Cardiac septum (tissue), 1 donor: ENCODE data around the gene TMEM53. TPM values are rescaled to one million over a fixed set of nuclear protein-coding genes. Genes with fewer than 3 reads are reported as not detected.

ENCODE experiments used
- DNase-seq: peaks from one replicate; pipeline ENCODE4 v3.0.0-alpha.2; 2020; ENCODE audit warnings: low spot score
- intact Hi-C: fragments of 100-400 bp; cut with DNase I; formaldehyde crosslinking; loops from one replicate; pipeline ENCODE4 v1.14.0; 2022
- total RNA-seq: library from RNA; stranded (reverse); fragmentation: NEBNext Ultra II Directional; extraction: Animal tissue kit (Norgen Biotek cat#: 25700); gene quantifications from one replicate; pipeline ENCODE4 v1.2.1, GENCODE V29; 2021
- donor health status: DM: no; HTN: no; CAD: no.

The TMEM53 gene
- total RNA-seq, 1 donor from 2014 or later: 9.8 TPM

DNA sequence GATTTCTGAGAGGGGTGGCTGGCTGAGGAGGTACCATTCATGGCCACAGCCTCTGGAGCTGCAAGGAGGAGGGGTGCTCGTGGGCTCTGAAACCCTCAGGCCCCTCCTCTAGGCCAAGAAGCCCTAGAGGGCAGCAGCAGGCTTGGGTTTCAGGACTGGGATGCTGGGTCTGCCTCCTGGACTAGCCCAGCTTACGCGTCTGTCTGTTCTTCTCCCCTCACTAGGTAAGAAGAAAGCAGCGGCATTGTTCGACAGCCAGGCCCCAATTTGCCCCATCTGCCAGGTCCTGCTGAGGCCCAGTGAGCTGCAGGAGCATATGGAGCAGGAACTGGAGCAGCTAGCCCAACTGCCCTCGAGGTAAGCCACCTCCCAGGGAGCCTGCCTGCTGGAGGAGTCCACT lies 60.3 kb downstream of the TMEM53 start:
- no peak for DNase-seq
- intact Hi-C loops: no loop called here

GRCh38 chr1:44611866-44612265 lies 62.4 kb downstream of the TMEM53 start:
- no peak for DNase-seq
- intact Hi-C loops: no loop called here

DNA sequence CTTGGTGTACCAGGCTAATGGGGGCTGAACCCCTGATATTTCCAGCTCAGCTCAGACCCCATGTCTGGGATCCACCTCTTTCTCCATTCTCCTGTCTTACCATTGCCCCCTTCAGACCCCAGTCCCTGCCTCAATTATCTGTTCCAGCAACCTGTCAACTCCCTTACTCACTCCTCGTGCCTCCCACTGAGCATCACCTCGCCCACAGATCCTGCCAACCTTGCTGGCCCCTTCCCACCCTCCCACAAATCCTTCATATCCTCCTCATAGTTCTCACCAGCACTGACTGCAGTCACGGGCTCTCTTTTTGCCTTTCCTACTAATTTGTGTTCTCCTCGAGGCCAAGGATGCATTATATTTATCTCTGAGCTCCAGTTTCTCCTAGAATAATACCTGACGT lies 62.9 kb downstream of the TMEM53 start:
- DNase-seq: no peak
- intact Hi-C loops: no loop called here

- intact Hi-C loops: no loop called here
- no peak for DNase-seq
Measured at GRCh38 chr1:44610527-44611148, 63.6 kb downstream of the TMEM53 start.

GRCh38 chr1:44609768-44610526 lies 64.3 kb downstream of the TMEM53 start:
- intact Hi-C loops: loop anchor here (1.0 kb wide), 1 partner anchor 42 kb away; no protein-coding TSS in a partner anchor
- no peak for DNase-seq

- DNase-seq: no peak
- intact Hi-C loops: loop anchor here (1.0 kb wide), 1 partner anchor 43 kb away; no protein-coding TSS in a partner anchor
Measured at GRCh38 chr1:44609412-44609767, 64.9 kb downstream of the TMEM53 start.

DNA sequence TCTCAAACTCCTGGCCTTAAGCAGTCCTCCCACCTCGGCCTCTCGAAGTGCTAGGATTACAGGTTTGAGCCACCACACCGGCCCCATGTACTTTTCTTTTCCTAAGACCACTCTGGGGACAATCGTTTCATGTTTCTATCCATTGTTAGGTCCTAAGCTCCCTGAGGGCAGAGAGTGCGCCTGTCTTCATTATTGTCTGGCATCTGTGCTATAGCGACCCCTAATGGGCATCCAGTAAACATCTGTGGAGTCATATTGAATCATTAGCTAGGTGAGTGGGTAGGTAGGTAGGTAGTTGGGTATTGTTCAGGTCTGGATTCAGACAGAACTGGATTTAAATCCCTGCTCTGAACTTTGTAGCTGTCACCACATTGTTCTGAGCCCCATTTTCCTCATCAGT lies 66.1 kb downstream of the TMEM53 start:
- no peak for DNase-seq
- intact Hi-C loops: no loop called here

- no peak for DNase-seq
- intact Hi-C loops: no loop called here
Measured at GRCh38 chr1:44606701-44607281, 67.5 kb downstream of the TMEM53 start.

- intact Hi-C loops: no loop called here
- no peak for DNase-seq
Measured at GRCh38 chr1:44605914-44606615, 68.2 kb downstream of the TMEM53 start.

DNA sequence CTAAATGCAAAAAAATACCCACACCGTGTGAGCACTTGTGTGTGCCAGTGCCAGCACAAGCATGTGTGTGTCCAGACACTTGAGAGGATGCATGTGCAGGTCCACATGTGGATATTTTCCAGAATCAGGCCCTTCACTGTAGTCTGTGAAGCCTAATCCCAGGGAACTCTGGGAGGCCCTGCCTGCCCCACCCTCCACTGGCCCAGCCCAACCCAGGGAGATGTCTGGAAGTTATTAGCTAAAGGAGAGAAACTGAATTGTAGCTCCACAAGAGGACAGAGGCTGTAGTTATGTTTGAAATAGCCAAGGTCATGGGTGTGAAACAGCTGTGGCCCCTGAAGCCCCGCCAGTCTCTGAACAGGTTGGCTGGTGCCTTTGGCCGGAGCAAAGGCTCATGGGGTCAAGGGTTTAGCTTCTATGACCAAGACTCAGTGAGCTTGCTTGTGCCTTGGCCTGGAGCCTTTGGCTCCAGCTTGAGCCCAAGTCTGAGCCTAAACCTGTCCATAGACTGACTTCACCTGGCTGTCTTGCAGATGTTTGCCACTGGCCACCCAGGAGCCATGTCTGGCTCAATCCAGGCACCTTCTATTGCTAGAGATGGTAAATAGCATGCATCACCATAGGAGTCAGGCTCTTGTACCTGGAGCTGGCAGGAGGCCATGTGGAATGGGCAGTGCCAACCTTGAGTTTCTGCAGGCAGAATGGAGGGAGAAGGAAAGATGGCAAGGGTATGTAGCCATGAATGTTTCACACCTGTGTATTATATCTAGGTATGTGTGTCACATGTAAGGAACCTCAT lies 69.9 kb downstream of the TMEM53 start:
- DNase-seq: no peak
- intact Hi-C loops: no loop called here

GRCh38 chr1:44603718-44604117 lies 70.6 kb downstream of the TMEM53 start:
- intact Hi-C loops: no loop called here
- DNase-seq: no peak

Other genes starting within 250 kb of the TMEM53 start
- 0.70 TPM for gene ARMH1, start 233 bp upstream of the TMEM53 start, total RNA-seq
- gene RNU5D-1, start 56.7 kb upstream of the TMEM53 start, total RNA-seq: not detected
- 1.3 TPM for gene KIF2C, start 65.4 kb upstream of the TMEM53 start, total RNA-seq
- 581 TPM for gene RPS8, start 101.1 kb upstream of the TMEM53 start, total RNA-seq
- gene BEST4, start 113.7 kb upstream of the TMEM53 start, total RNA-seq: 0.11 TPM
- gene PLK3, start 125.9 kb upstream of the TMEM53 start, total RNA-seq: 8.4 TPM
- gene DYNLT4, start 132.9 kb upstream of the TMEM53 start, total RNA-seq: not detected
- gene BTBD19, start 134.0 kb upstream of the TMEM53 start, total RNA-seq: 4.4 TPM
- 0.35 TPM for gene PTCH2, start 168.8 kb upstream of the TMEM53 start, total RNA-seq